ENCODE results near the gene ACTR8. TPM values are rescaled to one million over a fixed set of nuclear protein-coding genes. Genes with fewer than 3 reads are reported as not detected.

Gene ACTR8
- total and polyA plus RNA-seq, 11 donors: 12.0 to 48.2 (median 28.2) TPM

DNA sequence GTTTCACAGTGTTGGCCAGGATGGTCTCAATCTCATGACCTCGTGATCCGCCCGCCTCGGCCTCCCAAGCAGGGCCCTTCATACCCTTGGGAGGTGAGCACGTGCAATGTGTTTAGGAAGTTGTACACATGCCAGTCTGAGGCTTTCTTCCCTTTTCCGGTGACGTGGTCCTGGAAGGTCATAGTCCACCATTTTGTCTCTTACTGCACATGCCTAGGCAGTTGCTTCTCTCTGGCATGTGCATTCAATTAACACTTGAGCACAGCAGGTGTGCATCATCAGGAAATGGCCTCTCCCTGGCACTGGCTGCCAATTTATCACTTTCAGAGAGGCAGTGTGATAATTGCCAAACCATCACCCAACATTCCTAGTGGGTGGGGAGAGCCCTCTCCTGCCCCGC is 31.4 kb upstream of the ACTR8 start:
- intact Hi-C loops (cut with DNase I): no loop called here
- TF ChIP-seq, protein P1, sequence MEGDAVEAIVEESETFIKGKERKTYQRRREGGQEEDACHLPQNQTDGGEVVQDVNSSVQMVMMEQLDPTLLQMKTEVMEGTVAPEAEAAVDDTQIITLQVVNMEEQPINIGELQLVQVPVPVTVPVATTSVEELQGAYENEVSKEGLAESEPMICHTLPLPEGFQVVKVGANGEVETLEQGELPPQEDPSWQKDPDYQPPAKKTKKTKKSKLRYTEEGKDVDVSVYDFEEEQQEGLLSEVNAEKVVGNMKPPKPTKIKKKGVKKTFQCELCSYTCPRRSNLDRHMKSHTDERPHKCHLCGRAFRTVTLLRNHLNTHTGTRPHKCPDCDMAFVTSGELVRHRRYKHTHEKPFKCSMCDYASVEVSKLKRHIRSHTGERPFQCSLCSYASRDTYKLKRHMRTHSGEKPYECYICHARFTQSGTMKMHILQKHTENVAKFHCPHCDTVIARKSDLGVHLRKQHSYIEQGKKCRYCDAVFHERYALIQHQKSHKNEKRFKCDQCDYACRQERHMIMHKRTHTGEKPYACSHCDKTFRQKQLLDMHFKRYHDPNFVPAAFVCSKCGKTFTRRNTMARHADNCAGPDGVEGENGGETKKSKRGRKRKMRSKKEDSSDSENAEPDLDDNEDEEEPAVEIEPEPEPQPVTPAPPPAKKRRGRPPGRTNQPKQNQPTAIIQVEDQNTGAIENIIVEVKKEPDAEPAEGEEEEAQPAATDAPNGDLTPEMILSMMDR (IDR thresholded peaks at IDR 0.05): no peak
- TF ChIP-seq POLR2A (IDR thresholded peaks at IDR 0.05): no peak
- no peaks in the 10 kb centered on the region for H3K4me1 ChIP-seq
- no peak for ATAC-seq
- peaks cover 0 to 9% (median 0%) of the 10 kb centered on the region in 12 donors for H3K9me3 ChIP-seq
- WGBS, 4 donors: 84 to 89% (median 86%) methylated on average over 8 of the region's 8 CpGs
- peaks cover 0 to 19% (median 0%) of the 10 kb centered on the region in 9 donors for H3K27me3 ChIP-seq
- H3K4me3 ChIP-seq: no peak overlapping the region
- DNase-seq: no peak
- no peak overlapping the region for H3K27ac ChIP-seq
- no peaks in the 10 kb centered on the region for H3K36me3 ChIP-seq

DNA sequence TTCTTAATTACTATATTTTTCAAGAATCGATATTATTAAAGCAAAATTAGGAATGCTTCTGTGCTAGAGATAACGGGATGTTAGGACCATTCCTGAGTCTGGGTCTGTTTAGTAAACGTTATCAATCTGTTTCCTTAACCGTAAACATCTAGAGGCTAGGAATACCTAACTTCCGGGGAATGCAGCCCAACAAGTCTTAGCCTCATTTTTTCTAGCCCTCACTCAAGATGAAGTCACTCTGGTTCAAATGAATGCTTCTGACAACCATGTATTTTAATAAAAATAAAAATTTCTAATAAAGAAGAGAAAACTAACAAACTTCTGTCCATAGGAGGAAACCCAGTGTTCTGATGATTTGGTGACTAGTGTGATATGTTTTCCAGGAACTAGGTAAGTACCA is 20.8 kb upstream of the ACTR8 start:
- ATAC-seq: no peak
- Histone ChIP-seq H3K4me1 (peaks cover 0 to 7% (median 0%) of the 10 kb centered on the region in 12 donors), H3K4me3 (no peak overlapping the region), H3K36me3 (no peaks in the 10 kb centered on the region), H3K9me3 (peaks cover 0 to 6% (median 0%) of the 10 kb centered on the region in 12 donors), H3K27ac (no peak overlapping the region), H3K27me3 (peaks cover 0 to 33% (median under 1%) of the 10 kb centered on the region in 9 donors)
- no peak for TF ChIP-seq POLR2A (IDR thresholded peaks at IDR 0.05)
- TF ChIP-seq, protein P1 (IDR thresholded peaks at IDR 0.05): no peak
- intact Hi-C loops (cut with DNase I): no loop called here
- 76 to 78% (median 77%) methylated on average over 5 of the region's 5 CpGs for WGBS, 4 donors
- DNase-seq: no peak

DNA sequence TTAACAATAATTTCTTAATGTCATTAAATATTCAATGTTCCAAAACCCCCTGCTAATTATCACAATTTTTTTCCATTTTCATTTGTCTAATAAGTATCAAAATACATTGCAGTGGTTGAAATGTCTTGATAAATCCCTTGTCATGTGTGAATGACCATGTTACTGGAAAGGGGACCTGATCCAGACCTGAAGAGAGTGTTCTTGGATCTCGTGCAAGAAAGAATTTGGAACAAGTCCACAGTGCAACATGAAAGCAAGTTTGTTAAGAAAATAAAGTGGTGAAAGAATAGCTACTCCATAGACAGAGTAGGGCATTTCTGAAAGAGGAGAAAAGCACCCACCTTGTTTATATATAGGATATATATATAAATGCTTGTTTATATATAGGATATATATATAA is 20.1 kb upstream of the ACTR8 start:
- peaks cover 0 to 34% (median 5%) of the 10 kb centered on the region in 9 donors for H3K27me3 ChIP-seq
- TF ChIP-seq POLR2A (IDR thresholded peaks at IDR 0.05): no peak
- TF ChIP-seq, protein P1 (IDR thresholded peaks at IDR 0.05): no peak
- H3K27ac ChIP-seq: no peak overlapping the region
- no peak overlapping the region for H3K4me3 ChIP-seq
- intact Hi-C loops (cut with DNase I): no loop called here
- H3K36me3 ChIP-seq: no peaks in the 10 kb centered on the region
- peaks cover 0 to 6% (median 0%) of the 10 kb centered on the region in 12 donors for H3K9me3 ChIP-seq
- ATAC-seq (peak in 2 of 4 donors; percentile 45 to 67), DNase-seq (no peak)
- WGBS, 4 donors: 16 to 27% (median 17%) methylated on average over 1 of the region's 1 CpG
- H3K4me1 ChIP-seq: peaks cover 0 to 7% (median 0%) of the 10 kb centered on the region in 12 donors

DNA sequence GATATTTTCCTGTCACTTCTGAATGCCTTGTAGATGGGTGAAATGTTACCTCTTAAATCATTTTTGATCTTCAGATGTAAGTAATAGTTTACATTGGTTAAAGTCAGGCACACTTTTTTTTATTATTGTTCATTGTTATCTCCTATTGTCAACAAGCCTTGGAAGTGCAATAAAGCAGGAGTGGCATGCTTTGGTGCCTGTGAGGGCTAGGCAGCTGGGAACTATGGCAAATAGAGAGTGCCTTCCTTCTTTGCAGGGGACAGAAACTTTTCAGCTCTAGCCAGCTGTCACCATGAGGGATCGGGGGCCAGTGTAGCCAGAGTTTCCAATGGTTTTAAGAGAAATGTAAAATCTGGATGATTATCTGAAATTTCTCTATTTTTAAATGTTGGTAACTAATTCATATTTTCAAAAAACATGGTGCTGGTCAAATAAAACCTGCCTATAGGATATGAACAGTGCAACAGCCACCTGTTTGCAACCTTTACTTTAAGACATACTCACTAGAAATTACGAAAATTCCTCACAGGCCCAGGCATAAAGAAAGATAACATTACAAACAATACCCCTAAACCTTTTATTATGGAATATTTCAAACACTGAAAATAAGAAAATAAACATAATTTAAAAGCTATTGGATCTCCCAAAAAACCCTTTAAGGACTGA is 18.8 kb upstream of the ACTR8 start:
- no peak for TF ChIP-seq POLR2A (IDR thresholded peaks at IDR 0.05)
- TF ChIP-seq, protein P1 (IDR thresholded peaks at IDR 0.05): no peak
- 75 to 86% (median 80%) methylated on average over 2 of the region's 2 CpGs for whole genome bisulfite sequencing, 4 donors
- Histone ChIP-seq H3K9me3 (peaks cover 0 to 3% (median 0%) of the 10 kb centered on the region in 12 donors), H3K27me3 (peaks cover 0 to 43% (median 5%) of the 10 kb centered on the region in 9 donors), H3K27ac (no peak overlapping the region), H3K4me1 (peaks cover 0 to 7% (median 0%) of the 10 kb centered on the region in 12 donors), H3K4me3 (no peak overlapping the region), H3K36me3 (no peaks in the 10 kb centered on the region)
- DNase-seq (no peak), ATAC-seq (no peak)
- intact Hi-C loops (cut with DNase I): no loop called here

Measured in heart left ventricle (tissue), 16 donors.